ENCODE results near the gene MEGF8. TPM values are rescaled to one million over a fixed set of nuclear protein-coding genes. Genes with fewer than 3 reads are reported as not detected.

The MEGF8 gene, protein sequence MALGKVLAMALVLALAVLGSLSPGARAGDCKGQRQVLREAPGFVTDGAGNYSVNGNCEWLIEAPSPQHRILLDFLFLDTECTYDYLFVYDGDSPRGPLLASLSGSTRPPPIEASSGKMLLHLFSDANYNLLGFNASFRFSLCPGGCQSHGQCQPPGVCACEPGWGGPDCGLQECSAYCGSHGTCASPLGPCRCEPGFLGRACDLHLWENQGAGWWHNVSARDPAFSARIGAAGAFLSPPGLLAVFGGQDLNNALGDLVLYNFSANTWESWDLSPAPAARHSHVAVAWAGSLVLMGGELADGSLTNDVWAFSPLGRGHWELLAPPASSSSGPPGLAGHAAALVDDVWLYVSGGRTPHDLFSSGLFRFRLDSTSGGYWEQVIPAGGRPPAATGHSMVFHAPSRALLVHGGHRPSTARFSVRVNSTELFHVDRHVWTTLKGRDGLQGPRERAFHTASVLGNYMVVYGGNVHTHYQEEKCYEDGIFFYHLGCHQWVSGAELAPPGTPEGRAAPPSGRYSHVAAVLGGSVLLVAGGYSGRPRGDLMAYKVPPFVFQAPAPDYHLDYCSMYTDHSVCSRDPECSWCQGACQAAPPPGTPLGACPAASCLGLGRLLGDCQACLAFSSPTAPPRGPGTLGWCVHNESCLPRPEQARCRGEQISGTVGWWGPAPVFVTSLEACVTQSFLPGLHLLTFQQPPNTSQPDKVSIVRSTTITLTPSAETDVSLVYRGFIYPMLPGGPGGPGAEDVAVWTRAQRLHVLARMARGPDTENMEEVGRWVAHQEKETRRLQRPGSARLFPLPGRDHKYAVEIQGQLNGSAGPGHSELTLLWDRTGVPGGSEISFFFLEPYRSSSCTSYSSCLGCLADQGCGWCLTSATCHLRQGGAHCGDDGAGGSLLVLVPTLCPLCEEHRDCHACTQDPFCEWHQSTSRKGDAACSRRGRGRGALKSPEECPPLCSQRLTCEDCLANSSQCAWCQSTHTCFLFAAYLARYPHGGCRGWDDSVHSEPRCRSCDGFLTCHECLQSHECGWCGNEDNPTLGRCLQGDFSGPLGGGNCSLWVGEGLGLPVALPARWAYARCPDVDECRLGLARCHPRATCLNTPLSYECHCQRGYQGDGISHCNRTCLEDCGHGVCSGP (N-terminal part only)
- total RNA-seq = 25.6 and 44.4 TPM in 2 replicates

DNA sequence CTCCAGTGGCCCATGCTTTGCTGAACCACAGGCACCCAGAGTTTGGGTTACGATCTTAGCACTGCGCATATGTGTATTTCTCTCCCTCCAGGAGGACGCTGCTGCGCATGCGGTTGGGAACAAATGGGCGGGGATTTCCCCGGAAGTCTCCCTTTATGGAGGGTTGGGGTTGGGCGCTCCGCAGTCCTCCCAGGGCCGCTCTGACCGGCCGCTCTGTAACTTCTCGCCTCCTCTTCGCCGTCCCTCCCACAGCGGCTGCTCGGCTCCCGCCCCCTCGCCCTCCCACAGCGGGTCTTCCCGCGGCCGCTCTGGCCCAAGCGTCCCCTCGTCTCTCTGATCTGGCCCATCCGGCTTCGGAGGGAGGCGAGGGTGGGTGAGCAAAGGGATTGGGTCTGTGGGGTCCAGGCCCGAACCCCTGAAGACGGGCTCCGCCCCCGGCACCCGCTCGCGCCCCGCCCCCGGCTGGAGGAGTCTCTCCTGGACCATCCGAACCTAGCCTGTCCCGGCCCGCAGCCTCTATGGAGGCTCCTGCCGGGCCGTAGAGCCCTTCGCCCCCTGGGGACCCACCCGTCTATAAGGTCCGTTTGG lies at the start of gene MEGF8:
Gene MEGF8 (plus strand): TSS at position 328 of the 588 bp plus-strand sequence. CDS start 609 bp downstream, outside the sequence.

GRCh38 chr19:42301646-42302203 lies 23.7 kb upstream of the MEGF8 start, which contains the start of gene PRR19:
Gene PRR19, plus strand, starts transcription at chr19:42302132. Its CDS starts 7,453 bp downstream, at chr19:42309585.

DNA sequence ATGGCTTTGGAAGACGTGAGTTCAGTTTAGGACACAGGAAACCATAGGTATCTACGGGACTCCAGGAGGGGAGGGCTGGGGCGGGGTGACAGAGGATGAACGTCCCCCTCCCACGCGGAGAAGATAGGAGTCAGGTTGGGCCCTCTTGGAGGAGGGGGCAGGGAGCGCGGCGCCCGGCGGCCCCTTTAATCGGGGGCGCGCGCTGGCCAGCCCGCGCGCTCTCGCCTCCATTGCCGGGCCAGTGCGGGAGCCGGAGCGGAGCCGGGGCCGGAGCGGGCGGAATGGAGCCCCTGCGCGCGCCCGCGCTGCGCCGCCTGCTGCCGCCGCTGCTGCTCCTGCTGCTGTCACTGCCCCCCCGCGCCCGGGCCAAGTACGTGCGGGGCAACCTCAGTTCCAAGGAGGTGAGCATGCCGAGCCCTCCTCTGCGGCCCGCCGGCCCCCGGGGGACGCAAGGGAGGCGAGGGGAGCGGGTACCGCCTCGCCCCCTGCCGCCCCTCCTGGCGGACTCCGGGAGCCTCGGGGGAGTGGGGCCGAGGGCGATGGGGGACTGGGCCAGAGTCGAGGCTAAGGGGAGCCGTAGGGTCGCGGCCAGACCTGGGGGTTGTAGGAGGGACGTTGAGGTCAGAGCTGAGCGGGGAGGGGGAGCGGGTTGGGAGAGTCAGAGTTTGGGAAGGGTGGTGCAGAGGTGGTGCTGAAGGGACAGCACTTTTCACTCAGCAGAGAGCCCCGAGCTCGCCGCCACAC lies 12.2 kb upstream of the MEGF8 start, which contains the start of gene TMEM145:
Gene TMEM145 (plus strand): TSS at position 214 of the 744 bp plus-strand sequence. CDS start 68 bp downstream, at position 282.

DNA sequence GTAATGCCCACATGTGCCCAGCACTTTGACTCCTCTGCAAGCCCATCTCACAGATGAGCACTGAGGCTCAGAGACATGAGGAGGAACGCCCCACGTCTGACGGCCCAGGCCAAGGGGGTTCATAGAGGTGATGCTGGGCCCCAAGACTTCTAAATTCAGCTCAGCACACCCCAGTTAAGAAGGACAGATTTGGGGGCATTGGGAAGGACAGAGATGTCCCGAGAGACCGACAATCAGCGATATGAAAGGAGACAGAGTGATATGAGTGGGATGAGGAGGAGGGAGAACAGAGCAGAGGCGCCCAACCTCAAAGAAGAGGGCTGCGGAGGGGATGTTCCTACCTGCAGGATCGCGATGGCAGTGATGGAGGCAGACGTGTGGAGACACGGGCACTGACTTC lies 64.5 kb downstream of the MEGF8 start, which contains the start of gene CNFN:
Gene CNFN (minus strand): TSS at position 399 of the 400 bp plus-strand sequence. CDS start 1,260 bp downstream, outside the sequence.

DNA sequence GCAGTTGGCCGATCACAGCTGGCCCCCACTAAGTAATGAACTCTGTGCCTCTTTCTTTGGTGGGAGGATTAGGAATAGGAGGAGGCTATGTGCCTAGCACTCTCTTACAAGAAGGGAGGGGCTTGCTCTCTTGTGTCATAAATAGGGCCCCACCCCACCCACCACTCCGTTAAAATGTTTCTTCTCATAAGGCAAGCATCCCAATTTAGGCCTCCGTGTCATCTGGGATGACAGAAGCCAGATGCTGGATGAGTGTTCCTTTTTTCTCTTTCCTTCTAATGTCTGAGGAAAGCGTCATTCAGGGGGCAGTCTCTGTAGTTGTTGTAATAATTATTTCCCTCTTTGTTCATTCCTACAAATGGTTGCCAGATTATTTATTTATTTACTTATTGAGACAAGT lies 101.9 kb downstream of the MEGF8 start, which contains the start of gene LIPE:
Gene LIPE (minus strand): TSS at position 76 of the 400 bp plus-strand sequence. CDS start 239 bp downstream, outside the sequence.

Other genes with a start within 250 kb of the MEGF8 start
- gene ZNF574, start 249.5 kb upstream of the MEGF8 start, total RNA-seq = 12.4 and 18.9 TPM in 2 replicates
- 0.32 and 5.0 TPM in 2 replicates for gene POU2F2, start 193.2 kb upstream of the MEGF8 start, total RNA-seq
- gene DEDD2, start 108.0 kb upstream of the MEGF8 start, total RNA-seq = 32.6 and 34.8 TPM in 2 replicates
- 8.8 and 10.6 TPM in 2 replicates for gene ZNF526, start 105.3 kb upstream of the MEGF8 start, total RNA-seq
- gene GSK3A, start 83.0 kb upstream of the MEGF8 start, total RNA-seq = 20.4 and 28.4 TPM in 2 replicates
- 54.2 and 58.3 TPM in 2 replicates for gene ERF, start 70.5 kb upstream of the MEGF8 start, total RNA-seq
- 29.5 and 39.0 TPM in 2 replicates for gene CIC, start 56.4 kb upstream of the MEGF8 start, total RNA-seq
- 0.78 and 0.88 TPM in 2 replicates for gene PRR19, start 23.5 kb upstream of the MEGF8 start, total RNA-seq
- gene PAFAH1B3, start 23.0 kb upstream of the MEGF8 start, total RNA-seq = 20.9 and 56.0 TPM in 2 replicates
- 0.24 TPM in 1 of 2 replicates, not detected in the other for gene TMEM145, start 12.3 kb upstream of the MEGF8 start, total RNA-seq
- 1.8 TPM in 1 of 2 replicates, not detected in the other for gene CNFN, start 64.7 kb downstream of the MEGF8 start, total RNA-seq
- 3.9 and 8.0 TPM in 2 replicates for gene LIPE, start 101.8 kb downstream of the MEGF8 start, total RNA-seq
- gene CXCL17, start 117.3 kb downstream of the MEGF8 start, total RNA-seq = not detected in 2 replicates
- gene CEACAM1, start 202.8 kb downstream of the MEGF8 start, total RNA-seq = 0.39 TPM in 1 of 2 replicates, not detected in the other

All from epithelial cell of alveolus of lung (primary cell).